ENCODE data around the gene RNU6-9. TPM values are rescaled to one million over a fixed set of nuclear protein-coding genes. Genes with fewer than 3 reads are reported as not detected.

The RNU6-9 gene
- total RNA-seq, 1 donor from 2014 or later = not detected

DNA sequence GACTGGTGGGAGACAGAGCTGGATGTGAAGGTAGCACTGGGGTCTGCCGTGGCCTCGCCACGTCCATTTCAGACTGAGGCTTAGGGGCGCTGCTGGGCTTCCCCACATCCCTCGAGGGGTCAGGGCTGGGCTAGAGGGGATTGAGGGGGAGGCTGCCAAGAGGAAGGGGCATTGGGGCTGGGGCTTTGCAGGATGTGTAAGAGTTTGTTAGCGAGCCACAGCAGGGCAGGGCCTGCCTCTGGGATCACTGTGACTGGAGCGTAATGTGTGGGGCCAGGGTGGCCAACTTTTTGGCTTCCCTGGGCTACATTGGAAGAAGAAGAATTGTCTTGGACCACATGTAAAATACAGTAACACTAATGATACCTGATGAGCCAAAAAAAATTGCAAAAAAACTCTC, 46.6 kb downstream of the RNU6-9 start:
- DNase-seq (ENCODE audit: low spot score) = no peak
- Histone ChIP-seq H3K4me2 (no peak overlapping the region), H3K36me3 (no peaks in the 10 kb centered on the region), H3K27me3 (no peaks in the 10 kb centered on the region), H4K20me1 (ENCODE audit: low read depth) (peaks cover 94% of the 10 kb centered on the region), H3K27ac (no peak overlapping the region), H3K9ac (no peak overlapping the region), H3K79me2 (ENCODE audit: low read depth) (peaks cover 97% of the 10 kb centered on the region), H2AFZ (replicated peaks) (no peak overlapping the region), H3F3A (ENCODE audit: low read depth) (no peaks in the 10 kb centered on the region), H3K4me1 (no peaks in the 10 kb centered on the region), H3K9me3 (ENCODE audit: low read depth) (no peaks in the 10 kb centered on the region), H3K4me3 (no peak overlapping the region)
- Mint-ChIP-seq H3K4me3 (peak overlapping the region; percentile 28), H3K4me1 (peaks cover 15% of the 10 kb centered on the region), H3K36me3 (peaks cover 28% of the 10 kb centered on the region), H3K27me3 (ENCODE audit: insufficient read depth, low read depth) (peaks cover 10% of the 10 kb centered on the region), H3K9me3 (no peaks in the 10 kb centered on the region), H3K27ac (peak overlapping the region; percentile 38)
- no peak for TF ChIP-seq EZH2phosphoT487 (IDR thresholded peaks at IDR 0.05)
- TF ChIP-seq EZH2 (IDR thresholded peaks at IDR 0.05) = no peak
- TF ChIP-seq, protein P1, sequence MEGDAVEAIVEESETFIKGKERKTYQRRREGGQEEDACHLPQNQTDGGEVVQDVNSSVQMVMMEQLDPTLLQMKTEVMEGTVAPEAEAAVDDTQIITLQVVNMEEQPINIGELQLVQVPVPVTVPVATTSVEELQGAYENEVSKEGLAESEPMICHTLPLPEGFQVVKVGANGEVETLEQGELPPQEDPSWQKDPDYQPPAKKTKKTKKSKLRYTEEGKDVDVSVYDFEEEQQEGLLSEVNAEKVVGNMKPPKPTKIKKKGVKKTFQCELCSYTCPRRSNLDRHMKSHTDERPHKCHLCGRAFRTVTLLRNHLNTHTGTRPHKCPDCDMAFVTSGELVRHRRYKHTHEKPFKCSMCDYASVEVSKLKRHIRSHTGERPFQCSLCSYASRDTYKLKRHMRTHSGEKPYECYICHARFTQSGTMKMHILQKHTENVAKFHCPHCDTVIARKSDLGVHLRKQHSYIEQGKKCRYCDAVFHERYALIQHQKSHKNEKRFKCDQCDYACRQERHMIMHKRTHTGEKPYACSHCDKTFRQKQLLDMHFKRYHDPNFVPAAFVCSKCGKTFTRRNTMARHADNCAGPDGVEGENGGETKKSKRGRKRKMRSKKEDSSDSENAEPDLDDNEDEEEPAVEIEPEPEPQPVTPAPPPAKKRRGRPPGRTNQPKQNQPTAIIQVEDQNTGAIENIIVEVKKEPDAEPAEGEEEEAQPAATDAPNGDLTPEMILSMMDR (IDR thresholded peaks at IDR 0.05) = no peak

- TF ChIP-seq, protein P1 (IDR thresholded peaks at IDR 0.05) = no peak
- TF ChIP-seq EZH2phosphoT487 (IDR thresholded peaks at IDR 0.05) (no peak), EZH2 (IDR thresholded peaks at IDR 0.05) (no peak)
- H3K4me3 Mint-ChIP-seq = no peak overlapping the region
Measured at GRCh38 chr19:940591-941291, 47.5 kb downstream of the RNU6-9 start.

DNA sequence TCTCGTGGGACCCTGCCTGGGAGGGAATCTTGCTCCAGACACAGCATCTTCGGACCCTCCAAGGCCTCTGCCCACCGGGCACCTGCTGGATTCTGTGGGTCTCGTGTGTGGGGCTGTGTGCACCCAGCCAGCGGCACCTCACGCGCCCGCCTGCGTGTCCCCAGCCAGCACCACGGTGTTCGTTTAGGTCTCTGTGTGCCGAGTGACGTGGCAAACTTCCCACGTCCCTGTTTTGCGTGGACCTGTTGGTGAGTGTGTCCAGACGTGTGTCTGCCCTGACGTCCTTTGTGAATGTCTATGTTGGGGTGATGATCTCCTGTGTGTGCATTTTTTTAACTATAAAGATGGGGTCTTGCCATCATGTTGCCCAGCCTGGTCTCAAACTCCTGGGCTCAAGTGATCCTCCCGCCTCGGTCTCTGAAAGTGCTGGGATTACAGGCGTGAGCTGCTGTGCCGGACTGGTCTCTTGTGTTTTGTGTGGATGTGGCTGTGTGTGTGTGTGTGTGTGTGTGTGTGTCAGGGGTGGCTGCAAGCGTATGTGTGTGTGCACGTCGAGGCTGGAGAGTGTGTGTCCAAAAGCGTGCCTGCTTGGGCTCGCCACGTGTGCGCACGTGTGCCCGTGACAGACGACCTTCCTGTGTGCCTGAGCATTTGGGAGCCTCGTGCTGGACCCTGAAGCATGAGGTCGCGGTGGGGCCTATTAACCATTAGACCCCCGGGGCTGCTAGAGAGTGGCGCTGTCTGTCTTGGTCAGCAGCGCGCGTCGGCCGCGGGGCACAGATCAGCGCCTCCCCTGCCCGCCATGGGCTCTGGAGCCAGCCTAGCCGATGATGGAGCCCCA, 48.2 kb downstream of the RNU6-9 start:
- Mint-ChIP-seq H3K27ac (no peak overlapping the region), H3K27me3 (ENCODE audit: insufficient read depth, low read depth) (peaks cover 10% of the 10 kb centered on the region)
- no peak overlapping the region for H3K4me3 ChIP-seq

More at GRCh38 chr19:940591-941291, 47.5 kb downstream of the RNU6-9 start:
- H3K27me3 ChIP-seq = no peaks in the 10 kb centered on the region
- H3K36me3 ChIP-seq = no peaks in the 10 kb centered on the region
- no peaks in the 10 kb centered on the region for H3F3A ChIP-seq (ENCODE audit: low read depth)
- H3K9ac ChIP-seq = no peak overlapping the region
- H2AFZ ChIP-seq (replicated peaks) = no peak overlapping the region
- peaks cover 94% of the 10 kb centered on the region for H4K20me1 ChIP-seq (ENCODE audit: low read depth)
- no peak overlapping the region for H3K27ac ChIP-seq
- peaks cover 97% of the 10 kb centered on the region for H3K79me2 ChIP-seq (ENCODE audit: low read depth)
- H3K27ac Mint-ChIP-seq = no peak overlapping the region
- H3K9me3 Mint-ChIP-seq = no peaks in the 10 kb centered on the region
- no peak for DNase-seq (ENCODE audit: low spot score)
- H3K27me3 Mint-ChIP-seq (ENCODE audit: insufficient read depth, low read depth) = peaks cover 10% of the 10 kb centered on the region
- peaks cover 26% of the 10 kb centered on the region for H3K36me3 Mint-ChIP-seq
- no peak overlapping the region for H3K4me3 ChIP-seq
- H3K4me1 ChIP-seq = no peaks in the 10 kb centered on the region
- H3K4me2 ChIP-seq = no peak overlapping the region
- no peaks in the 10 kb centered on the region for H3K9me3 ChIP-seq (ENCODE audit: low read depth)
- H3K4me1 Mint-ChIP-seq = peaks cover 15% of the 10 kb centered on the region

More for the DNA sequence above, 48.2 kb downstream of the RNU6-9 start:
- peaks cover 26% of the 10 kb centered on the region for H3K36me3 Mint-ChIP-seq
- Histone ChIP-seq H3K4me1 (no peaks in the 10 kb centered on the region), H3K9me3 (ENCODE audit: low read depth) (no peaks in the 10 kb centered on the region), H3K9ac (no peak overlapping the region), H3K27ac (no peak overlapping the region), H3K4me2 (no peak overlapping the region), H3K36me3 (no peaks in the 10 kb centered on the region), H2AFZ (replicated peaks) (no peak overlapping the region), H3K27me3 (no peaks in the 10 kb centered on the region), H3F3A (ENCODE audit: low read depth) (no peaks in the 10 kb centered on the region), H3K79me2 (ENCODE audit: low read depth) (peaks cover 95% of the 10 kb centered on the region), H4K20me1 (ENCODE audit: low read depth) (peaks cover 91% of the 10 kb centered on the region)
- TF ChIP-seq EZH2 (IDR thresholded peaks at IDR 0.05) (no peak), EZH2phosphoT487 (IDR thresholded peaks at IDR 0.05) (no peak)
- TF ChIP-seq, protein P1 (IDR thresholded peaks at IDR 0.05) = no peak
- H3K4me1 Mint-ChIP-seq = peaks cover 15% of the 10 kb centered on the region
- H3K4me3 Mint-ChIP-seq = peak overlapping the region; percentile 36
- no peaks in the 10 kb centered on the region for H3K9me3 Mint-ChIP-seq
- DNase-seq (ENCODE audit: low spot score) = no peak
